GM18858 (cell line): ENCODE data around the gene ULK1.
A peak's percentile ranks its signal among the peaks of the same experiment; 100 is the strongest.
"Not testable (repeated sequence)": the region's sequence is repeated elsewhere in the genome, so short reads cannot be mapped to it uniquely, and the experiment has no call there.

Experiments used
- ATAC-seq: cut with Tn5 transposase; IDR thresholded peaks from one replicate; pipeline ENCODE4 v1.9.1; 2021; ENCODE audit not compliant: unreplicated experiment

ULK1 gene

DNA sequence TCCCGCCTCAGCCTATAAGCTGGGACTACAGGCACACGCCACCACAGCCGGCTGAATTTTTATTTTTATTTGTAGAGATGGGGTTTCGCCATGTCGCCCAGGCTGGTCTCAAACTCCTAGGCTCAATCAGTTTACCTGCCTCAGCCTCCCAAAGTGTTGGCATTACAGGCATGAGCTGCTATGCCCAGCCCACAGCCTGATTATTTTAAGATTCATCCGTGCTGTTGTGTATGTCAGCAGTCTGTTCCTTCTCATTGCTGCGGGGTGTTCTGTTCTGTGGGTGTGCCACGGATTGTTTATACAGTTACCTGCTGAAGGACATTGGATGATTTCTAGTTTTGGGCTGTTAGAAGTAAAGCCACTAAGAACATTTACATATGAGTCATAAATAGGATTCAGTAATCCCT is 45.7 kb downstream of the ULK1 start:
- ATAC-seq, result no peak

DNA sequence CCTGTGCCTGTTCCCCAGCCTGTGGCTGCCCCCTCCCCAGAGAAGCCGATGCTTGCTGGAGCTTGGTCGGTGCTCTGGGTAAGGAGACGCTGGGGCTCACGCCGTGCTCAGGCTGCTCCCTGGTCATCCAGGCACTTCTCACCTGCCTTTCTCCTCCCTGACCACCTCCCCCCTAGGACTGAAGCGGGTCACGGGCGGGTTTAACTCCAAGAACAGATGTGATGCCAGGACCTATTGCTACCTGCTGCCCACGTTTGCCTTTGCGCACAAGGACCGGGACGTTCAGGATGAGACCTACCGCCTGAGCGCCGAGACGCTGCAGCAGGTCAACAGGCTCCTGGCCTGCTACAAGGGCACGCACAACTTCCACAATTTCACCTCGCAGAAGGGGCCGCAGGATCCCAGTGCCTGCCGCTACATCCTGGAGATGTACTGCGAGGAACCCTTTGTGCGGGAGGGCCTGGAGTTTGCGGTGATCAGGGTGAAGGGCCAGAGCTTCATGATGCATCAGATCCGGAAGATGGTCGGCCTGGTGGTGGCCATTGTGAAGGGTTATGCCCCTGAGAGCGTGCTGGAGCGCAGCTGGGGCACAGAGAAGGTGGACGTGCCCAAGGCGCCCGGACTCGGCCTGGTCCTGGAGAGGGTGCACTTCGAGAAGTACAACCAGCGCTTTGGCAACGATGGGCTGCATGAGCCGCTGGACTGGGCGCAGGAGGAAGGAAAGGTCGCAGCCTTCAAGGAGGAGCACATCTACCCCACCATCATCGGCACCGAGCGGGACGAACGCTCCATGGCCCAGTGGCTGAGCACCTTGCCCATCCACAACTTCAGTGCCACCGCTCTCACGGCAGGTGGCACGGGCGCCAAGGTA is 46.9 kb downstream of the ULK1 start:
- no peak for ATAC-seq

DNA sequence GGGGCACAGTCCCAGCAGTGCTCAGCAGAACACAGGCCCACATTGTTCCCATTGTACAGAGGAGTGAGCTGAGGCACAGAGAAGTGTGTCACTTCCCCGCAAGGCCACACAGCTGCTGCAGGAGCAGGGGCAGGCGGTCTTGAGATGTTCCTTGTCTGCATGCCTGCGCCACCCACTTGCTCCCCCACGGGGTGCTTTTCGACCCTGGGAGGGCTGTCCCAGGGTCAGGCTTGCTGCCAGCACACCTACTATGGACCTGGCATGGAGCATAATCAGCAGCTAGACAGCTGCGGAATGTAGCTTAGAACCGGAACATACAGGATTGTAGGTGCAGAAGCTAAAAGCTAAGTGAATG is 47.5 kb downstream of the ULK1 start:
- ATAC-seq, result no peak

DNA sequence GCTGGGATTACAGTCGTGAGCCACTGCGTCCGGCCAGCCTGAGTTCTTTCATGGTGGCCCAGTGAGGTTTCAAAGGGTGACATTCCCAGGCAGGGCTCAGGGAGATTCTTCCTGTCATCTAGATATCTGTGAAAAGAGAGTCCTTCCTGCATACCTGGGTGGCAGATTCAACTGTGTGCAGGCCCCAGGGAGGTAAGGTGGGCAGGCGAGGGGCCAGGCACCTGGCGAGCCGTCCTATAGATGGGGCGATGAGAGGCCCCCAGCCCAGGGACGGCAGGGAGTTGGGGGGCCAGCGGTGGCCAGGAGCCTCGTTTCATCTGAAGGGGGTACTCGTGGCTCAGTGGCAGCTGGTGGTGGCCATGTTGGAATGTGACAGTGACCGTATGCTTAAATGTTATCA is 48.2 kb downstream of the ULK1 start:
- no peak for ATAC-seq

DNA sequence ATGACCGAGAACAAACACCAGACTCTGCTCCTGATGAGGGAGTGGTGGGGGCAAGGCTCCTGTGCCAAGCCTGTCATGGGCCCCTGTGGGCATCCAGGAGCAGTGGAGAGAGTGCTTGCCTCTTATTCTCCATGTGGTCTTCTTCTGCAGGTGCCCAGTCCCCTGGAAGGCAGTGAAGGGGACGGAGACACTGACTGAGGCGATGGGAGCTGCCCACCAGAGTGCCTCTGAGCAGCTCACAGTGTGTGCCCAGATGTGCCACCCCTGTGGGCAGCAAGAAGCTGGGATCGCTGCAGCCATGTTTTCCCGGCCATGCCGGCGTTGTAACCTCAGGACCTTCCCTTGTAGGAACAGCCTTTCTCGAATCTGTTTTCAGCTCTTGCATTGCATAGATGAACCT is 49.0 kb downstream of the ULK1 start:
- ATAC-seq, result no peak

DNA sequence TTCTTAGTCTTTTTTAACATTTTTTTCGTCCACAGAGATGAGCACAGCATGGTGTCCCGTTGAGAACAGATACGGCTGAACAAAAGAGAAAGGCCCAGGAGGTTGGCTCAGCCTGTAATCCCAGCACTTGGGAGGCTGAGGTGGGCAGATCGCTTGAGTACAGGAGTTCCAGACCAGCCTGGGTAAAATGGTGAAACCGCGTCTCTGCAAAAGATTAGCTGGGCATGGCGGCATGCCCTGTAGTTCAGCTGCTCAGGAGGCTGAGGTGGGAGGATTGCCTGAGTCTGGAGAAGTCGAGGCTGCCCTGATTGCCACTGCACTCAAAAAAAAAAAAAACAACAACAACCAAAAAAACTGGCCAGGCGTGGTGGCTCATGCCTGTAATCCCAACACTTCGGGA is 49.5 kb downstream of the ULK1 start:
- no peak for ATAC-seq

DNA sequence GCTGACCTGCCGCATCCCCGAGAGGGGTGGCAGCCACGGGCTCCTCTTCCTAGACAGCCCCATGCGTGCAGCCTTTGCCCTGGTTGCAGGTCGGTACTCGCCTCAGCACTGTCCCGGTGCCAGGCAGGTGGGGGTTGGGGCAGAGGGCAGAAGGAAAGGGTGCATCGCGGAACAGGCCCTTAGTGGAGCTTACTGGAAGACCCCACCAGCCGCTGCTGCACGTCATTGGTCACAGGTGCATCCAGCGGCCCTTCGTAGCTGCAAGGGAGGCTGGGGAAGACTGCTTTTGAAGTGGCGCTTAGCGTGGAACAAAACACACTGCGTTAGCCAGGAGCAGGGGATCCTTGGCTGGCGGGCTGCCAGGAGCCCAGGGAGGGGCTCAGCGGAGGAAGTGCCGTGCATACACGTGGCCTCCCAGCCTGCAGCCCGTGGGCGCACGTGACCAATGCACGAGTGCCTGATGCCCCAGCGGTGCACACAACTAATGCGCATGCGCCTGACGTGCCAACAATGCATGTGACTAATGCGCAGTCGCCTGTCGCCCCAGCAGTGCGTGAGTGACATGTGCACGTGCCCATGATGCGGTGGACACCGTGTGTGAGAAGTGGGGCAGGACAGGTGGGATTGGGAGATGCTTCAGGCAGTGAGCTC is 50.3 kb downstream of the ULK1 start:
- no peak for ATAC-seq

DNA sequence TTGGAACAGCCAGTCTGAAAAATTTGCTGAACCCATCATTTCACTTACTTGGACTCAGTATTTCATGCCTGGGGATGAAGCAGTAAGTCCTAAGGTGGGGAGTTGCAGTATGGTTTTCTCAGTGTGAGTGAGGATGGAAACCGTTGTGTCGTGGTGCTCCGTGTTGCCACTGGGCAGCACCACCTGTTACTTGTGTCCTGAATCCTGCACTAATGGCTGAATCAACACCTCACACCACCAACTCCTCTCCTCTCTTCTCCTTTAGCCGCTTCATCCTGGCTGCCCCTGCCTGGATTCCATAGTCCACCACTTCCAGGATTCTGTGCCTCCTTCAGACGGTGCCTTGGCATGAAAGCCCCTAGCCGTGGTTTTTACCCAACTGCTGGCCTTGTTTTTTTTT is 52.3 kb downstream of the ULK1 start:
- ATAC-seq, result no peak

DNA sequence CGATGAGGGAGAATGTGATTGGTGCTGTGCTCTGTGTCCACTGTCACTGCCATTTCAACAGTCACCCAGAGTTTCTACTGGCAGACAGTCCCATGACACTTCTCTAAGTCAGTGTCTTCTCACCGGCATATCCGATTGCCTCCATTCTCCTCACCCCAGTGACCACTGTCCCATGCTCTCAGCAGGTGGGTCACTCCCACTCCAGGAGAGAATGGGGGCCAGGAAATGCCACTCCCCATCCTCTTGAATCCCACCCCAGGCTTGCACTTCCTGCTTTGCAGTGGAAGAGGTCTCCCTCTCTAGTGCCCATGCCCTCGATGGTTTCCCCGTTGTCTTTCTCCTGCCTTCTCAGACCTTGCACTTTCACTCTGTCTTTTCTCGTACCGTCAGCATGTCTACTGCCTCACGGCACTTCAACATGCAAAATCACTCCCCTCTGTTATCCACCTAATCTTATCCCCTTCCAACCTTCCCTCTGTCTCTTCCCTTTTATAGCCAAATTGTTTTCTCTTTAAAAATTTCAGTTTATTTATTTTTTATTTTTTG is 53.1 kb downstream of the ULK1 start:
- no peak for ATAC-seq

DNA sequence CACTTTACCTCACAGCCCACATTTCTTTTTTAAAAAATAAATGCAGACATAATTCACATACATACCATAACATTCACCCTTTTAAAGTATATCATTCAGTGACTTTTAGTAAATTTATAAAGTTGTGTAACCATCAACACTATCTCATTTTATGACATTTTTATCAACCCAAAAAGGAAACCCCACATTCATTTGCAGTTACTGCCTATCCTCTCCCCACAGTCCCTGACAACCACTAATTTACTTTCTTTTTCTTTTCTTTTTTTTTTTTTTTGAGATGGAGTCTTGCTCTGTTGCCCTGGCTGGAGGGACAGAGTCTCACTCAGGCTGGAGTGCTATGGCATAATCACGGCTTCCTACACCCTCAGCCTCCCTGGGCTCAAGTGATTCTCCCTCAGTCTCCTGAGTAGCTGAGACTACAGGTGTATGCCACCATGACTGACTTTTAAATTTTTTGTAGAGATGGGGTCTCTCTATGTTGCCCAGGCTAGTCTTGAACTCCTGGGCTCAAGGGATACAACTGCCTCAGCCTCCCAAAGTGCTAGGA is 53.8 kb downstream of the ULK1 start:
- no peak for ATAC-seq

DNA sequence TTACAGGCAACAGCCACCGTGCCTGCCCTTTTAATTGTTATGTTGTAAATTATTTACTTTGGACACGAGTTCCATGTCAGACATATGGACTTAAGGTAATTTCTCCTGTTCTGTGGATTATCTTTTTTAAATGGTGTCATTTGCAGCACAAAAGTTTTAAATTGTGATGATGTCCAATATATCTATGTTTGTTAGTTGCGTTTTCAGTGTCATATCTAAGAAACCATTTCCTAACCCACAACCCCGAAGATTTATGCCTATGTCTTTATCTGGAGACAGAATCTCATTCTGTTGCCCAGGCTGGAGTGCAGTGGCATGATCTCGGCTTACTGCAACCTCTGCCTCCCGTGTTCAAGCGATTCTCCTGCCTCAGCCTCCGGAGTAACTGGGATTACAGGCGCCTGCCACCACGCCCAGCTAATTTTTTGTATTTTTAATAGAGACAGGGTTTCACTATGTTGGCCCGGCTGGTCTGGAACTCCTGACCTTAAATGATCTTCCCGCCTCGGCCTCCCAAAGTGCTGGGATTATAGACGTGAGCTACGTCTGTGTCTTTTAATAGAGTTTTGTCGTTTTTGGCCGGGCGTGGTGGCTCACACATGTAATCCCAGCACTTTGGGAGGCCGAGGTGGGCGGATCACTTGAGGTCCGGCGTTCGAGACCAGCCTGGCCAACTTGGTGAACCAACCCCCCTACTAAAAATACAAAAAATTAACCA is 54.5 kb downstream of the ULK1 start:
- not testable (repeated sequence) for ATAC-seq

DNA sequence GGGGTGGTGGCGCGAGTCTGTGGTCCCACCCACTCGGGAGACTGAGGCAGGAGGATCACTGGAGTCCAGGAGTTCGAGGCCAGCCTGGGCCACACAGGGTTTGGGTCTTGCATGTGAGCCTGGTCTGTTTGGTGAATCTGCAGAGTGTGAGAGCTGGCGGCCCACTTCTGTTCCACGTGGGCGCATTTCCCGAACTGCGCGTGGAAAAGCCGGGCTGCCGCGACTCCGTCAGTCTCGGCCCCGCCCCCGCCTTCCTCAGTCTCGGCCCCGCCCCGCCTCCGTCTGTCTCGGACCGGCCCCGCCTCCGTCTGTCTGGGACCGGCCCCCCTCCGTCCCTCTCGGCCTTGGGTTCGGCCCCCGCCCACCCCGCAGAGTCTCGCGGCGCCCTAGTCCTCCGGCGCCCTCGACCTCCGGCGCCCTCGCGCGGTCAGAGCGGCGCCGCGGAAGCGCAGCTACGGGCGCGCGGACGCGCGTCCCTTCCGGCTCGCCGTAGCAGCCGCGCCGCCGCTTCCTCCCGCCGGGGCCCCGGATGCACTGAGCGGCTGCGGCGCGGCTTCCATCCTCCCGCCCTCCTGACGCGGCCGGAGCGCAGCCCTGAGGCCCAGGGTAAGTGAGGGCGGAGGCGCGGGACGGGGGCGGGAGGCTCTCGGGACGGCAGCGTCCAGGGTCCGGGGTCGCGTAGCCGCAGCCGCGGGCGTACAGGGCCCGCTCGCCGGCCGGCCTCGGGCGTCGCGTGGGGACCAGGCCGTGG is 55.2 kb downstream of the ULK1 start, which contains the start of gene EP400:
Gene EP400 (plus strand): TSS at position 512 of the 751 bp plus-strand sequence. CDS start 10,678 bp downstream, outside the sequence.
- peak; percentile 65 for ATAC-seq

DNA sequence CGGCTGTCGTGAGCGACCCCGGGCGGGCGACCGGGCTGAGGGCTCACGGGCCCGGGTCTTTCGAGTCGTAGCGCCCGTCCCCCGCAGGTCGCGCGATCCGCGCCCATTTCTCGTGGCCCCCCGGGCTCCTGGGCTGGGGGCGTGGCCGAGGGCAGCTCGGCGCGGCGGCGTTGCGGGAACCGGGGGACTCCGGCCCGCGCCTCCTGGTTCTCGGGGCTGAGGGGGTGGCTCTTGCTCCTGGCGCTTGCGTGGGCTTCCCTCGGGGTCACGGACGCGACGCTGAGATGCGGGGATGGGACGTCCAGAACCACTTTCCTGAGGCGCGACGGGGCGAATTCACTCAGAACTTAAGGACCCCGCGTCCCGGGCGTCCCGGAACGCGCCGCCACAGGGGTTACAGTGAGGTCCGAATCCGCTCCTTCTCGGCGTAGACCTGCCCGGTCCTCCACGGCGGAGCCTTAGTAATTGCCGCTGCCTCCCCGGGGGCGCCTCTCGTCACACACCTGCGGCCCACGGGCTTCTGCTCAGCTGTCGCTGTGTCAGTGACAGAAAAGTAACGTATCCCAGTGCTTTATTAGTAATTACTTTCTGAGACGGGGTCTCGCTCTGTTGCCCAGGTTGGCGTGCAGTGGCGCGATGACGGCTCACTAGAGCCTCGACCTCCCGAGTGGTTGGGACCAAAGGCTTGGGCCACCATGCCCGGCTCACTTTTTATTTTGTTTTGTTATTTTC is 55.9 kb downstream of the ULK1 start:
- peak; percentile 16 for ATAC-seq

DNA sequence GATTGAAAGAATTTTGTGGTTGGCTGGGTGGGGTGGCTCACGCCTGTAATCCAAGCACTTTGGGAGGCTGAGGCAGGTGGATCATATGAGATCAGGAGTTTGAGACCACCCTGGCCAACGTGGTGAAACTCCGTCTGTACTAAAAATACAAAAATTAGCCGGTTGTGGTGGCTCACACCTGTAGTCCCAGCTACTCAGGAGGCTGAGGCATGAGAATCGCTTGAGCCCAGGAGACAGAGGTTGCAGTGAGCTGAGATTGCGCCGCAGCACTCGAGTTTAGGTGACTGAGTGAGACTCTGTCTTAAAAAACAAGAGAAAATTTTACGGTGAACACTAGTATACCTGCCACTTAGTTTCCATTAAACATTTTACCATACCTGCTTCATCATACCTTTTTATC is 59.4 kb downstream of the ULK1 start:
- ATAC-seq, result not testable (repeated sequence)

DNA sequence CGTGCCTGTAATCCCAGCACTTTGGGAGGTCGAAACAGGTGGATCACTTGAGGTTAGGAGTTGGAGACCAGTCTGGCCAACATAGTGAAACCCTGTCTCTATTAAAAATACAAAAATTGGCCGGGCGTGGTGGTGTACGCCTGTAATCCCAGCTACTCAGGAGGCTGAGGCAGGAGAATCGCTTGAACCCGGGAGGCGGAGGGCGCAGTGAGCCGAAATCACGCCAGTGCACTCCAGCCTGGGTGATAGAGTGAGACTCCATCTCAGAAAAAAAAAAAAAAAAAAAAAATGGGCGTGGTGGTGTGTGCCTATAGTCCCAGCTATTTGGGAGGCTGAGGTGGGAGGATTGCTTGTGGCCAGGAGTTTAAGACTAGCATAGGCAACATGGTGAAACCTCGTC is 60.0 kb downstream of the ULK1 start:
- ATAC-seq, result not testable (repeated sequence)

DNA sequence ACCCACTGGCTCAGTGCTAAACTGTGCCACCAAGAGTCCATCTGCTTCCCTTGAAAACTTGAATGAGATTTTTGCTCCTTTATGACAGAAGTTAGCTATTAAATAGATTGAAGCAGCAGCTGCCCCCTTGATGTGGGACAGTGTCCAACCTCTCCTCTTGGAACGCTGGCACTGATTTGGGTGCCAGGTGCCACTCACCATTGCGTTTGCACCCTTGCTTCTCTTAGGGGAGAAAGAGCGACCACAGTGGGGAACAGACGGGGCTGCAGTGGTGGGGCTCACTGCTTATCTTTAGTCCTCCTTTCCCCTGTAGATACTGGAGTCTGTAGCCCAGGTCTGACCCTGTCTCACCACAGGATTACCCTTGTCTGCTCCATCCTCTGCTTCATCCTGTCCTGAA is 64.7 kb downstream of the ULK1 start:
- ATAC-seq, result no peak

DNA sequence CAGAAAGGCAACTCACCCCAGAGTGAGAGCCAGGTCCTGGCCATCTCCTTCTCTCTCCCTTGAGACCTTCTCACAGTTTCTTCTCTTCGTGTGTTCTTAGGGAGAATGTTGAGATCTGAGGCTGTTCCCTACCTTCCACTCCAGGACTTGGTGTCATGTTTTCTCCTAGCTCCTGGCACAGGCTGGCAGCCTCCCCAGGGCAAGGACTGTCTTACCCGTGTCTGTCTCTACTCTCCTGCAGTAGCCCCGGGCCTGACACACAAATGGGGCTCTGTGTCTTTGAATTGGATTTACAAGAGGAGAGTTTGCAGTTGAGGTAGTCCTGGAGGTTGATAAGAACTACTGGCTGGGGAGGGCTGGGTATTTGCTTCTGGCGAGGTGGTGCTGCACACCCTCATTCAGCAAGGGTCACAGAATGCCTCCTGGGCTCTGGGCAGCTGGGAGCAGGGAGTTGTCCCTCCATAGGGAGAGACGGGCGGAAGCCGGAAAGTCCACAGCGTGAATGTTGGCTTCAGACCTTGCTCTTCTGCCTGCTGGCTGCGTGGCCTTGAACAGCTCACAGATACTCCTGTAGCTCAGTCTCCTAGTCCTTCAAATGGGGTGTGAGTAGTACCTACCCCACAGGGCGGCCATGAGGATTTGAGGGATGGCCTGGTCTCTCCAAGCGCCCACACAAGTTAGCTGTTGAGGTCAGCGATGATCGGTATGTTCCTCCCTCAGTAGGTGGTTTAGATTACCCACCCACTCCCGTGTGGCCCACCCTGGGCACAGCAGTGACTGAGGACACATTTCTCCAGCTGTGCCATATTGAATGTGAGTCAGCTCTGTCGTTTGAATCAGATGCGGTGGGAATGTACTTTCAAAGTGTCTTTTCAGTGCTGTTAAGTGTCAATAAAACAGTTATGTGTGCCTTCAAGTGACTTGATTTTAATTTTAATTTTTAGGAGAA is 65.5 kb downstream of the ULK1 start:
- ATAC-seq, result no peak

DNA sequence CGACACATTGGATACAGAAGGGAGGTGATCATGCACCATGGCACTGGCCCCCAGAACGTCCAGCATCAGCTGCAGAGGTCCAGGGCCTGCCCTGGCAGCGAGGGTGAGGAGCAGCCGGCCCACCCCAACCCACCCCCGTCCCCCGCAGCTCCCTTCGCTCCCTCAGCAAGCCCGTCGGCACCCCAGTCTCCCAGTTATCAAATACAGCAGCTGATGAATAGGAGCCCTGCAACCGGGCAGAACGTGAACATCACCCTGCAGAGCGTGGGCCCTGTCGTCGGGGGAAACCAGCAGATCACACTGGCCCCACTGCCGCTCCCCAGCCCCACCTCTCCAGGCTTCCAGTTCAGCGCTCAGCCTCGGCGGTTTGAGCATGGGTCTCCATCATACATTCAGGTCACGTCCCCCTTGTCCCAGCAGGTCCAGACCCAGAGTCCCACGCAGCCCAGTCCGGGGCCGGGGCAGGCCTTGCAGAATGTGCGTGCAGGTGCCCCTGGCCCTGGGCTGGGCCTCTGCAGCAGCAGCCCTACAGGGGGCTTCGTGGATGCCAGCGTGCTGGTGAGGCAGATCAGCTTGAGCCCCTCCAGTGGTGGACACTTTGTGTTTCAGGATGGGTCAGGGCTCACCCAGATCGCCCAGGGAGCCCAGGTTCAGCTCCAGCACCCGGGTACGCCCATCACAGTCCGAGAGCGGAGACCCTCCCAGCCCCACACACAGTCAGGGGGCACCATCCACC is 66.3 kb downstream of the ULK1 start:
- not testable (repeated sequence) for ATAC-seq
